SU-DHL-6 (cell line): ENCODE results near the gene CMSS1.

Experiments
- CTCF ChIP-seq: fragments of 200-600 bp; sonication (generic); IDR thresholded peaks from one replicate; pipeline ENCODE4 v1.5.1; 2017; ENCODE audit warnings: antibody characterized with exemption, mild to moderate bottlenecking, low read length, moderate library complexity; ENCODE audit not compliant: insufficient read depth, poor library complexity, severe bottlenecking
- EZH2phosphoT487 ChIP-seq: fragments of 200-600 bp; sonication (generic), shearing (Covaris generic); conservative IDR thresholded peaks from 2 replicates; pipeline ENCODE4 v1.6.1; 2018; ENCODE audit warnings: mild to moderate bottlenecking, antibody characterized with exemption, low read length, moderate library complexity, mixed read lengths

GRCh38 chr3:99925584-99926230 lies 108.0 kb downstream of the CMSS1 start:
- no peak for TF ChIP-seq CTCF
- TF ChIP-seq EZH2phosphoT487, result no peak
